Retinal pigment epithelial cell (primary cell): ENCODE results near the gene LCE3C.
"Not testable (repeated sequence)": the region's sequence is repeated elsewhere in the genome, so short reads cannot be mapped to it uniquely, and the experiment has no call there.

ENCODE experiments used
- DNase-seq: peaks from one replicate; pipeline ENCODE4 v3.0.0-alpha.2; 2010; ENCODE audit warnings: low read depth
- H3K4me3 ChIP-seq: 2 replicates; pipeline ENCODE4 v1.5.1; 2011; ENCODE audit warnings: mild to moderate bottlenecking, low read length, control low read depth, moderate library complexity
- TF ChIP-seq, protein P1 (sequence below): conservative IDR thresholded peaks from 2 replicates; pipeline ENCODE4 v1.5.1; 2011; ENCODE audit warnings: low read depth, low read length, control low read depth, inconsistent platforms

The LCE3C gene, protein sequence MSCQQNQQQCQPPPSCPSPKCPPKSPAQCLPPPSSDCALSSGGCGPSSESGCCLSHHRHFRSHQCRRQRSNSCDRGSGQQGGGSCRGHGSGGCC

DNA sequence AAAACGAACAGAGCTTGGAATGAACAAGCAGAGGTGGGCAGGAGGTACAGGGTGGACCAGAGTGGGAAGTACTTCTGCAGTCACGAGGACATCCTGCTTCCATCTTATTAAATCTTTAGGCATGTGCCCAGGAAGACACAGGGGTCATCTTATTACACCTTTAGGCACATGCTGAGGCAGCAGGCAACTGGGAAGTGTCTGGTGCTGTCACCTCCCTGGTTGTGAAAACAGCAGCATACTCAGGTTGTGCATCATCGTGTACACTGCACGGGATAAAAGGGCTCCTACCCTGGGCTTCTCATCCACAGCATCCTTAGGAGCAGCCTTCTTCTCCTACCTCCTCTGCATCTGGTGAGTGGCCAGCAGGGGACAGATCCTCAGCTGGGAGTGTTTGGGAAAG is at the start of gene LCE3C:
TSS of gene LCE3C (plus strand) at position 301 of the 400 bp plus-strand sequence. CDS start 498 bp downstream, outside the sequence.
- H3K4me3 ChIP-seq, result no peak within 1 kb of the TSS
- TF ChIP-seq, protein P1, sequence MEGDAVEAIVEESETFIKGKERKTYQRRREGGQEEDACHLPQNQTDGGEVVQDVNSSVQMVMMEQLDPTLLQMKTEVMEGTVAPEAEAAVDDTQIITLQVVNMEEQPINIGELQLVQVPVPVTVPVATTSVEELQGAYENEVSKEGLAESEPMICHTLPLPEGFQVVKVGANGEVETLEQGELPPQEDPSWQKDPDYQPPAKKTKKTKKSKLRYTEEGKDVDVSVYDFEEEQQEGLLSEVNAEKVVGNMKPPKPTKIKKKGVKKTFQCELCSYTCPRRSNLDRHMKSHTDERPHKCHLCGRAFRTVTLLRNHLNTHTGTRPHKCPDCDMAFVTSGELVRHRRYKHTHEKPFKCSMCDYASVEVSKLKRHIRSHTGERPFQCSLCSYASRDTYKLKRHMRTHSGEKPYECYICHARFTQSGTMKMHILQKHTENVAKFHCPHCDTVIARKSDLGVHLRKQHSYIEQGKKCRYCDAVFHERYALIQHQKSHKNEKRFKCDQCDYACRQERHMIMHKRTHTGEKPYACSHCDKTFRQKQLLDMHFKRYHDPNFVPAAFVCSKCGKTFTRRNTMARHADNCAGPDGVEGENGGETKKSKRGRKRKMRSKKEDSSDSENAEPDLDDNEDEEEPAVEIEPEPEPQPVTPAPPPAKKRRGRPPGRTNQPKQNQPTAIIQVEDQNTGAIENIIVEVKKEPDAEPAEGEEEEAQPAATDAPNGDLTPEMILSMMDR, result no peak
- no peak for DNase-seq

DNA sequence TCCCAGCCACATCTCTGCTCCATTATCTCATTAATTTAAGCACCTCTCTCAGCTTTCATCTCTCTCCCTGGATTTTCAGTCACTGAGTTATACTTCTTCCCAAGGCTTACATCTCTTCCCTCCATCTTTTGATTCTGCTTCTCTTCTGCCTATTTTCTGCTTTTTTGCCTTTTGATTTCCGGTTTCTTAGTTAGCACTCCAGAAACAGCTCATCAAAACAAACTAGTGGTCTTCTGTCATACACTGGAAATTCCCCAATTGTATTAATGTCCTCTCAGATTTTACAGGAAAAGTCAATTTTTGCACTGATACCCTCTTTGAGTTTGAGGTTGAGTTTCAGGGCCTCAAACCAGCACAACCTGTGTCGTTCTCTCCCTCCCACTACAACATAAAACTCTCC is 34.9 kb upstream of the LCE3C start:
- no peak for DNase-seq
- no peak overlapping the region for H3K4me3 ChIP-seq

DNA sequence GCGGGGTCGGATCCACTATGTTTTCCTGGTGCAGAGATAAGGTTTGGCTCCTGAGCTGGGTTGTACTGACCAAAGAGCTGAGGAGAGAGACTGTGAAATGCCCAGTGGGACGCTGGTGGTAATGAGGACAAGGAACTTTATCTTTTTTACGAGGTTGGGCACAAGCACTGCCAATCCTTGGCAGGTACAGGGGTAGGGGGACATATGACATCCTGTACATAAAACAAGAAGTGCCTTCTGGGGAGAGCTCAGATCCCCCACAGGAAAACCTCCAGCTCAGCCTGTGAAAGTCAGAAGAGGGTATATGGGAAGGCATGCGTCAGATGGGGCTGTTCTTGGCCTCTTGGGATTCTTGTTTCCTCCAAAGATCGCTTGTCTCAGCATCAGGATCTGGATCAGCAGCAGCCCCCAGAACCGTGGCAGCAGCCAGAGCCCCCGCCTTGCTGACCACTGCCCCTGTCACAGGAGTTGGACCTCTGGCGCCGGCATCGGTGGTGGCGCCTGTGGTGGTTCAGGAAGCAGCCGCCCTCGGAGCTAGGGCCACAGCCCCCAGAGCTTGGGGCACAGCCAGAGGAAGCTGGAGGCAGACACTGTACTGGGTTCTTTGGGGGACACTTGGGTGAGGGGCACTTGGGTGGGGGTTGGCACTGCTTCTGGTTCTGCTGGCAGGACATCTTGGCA is 34.4 kb upstream of the LCE3C start:
- DNase-seq, result no peak
- TF ChIP-seq, protein P1, result no peak
- no peak overlapping the region for H3K4me3 ChIP-seq

More for the DNA sequence above, 34.9 kb upstream of the LCE3C start:
- TF ChIP-seq, protein P1, result no peak

DNA sequence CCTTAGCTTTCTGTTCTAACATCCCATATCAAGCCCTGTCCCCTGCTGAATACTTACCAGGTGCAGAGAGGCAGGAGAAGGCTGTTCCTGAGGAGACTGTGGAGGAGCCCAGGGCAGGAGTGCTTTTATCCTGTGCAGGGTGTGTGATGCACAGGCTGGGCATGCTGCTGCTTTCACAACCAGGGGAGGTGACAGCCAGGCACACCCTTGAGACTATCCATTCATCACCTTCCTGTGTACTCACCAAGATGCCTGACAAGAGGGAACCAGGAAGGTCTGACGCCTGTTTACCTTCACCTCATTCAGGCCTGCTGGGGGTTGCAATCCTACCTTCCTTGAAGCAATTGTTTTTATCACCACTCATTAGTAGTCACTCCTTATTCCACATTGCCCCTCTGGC is 33.4 kb upstream of the LCE3C start, which contains the start of gene LCE3E:
TSS of gene LCE3E (minus strand) at position 100 of the 400 bp plus-strand sequence. CDS start 572 bp downstream, outside the sequence.
- H3K4me3 ChIP-seq, result no peak within 1 kb of the TSS
- TF ChIP-seq, protein P1, result no peak
- no peak for DNase-seq

DNA sequence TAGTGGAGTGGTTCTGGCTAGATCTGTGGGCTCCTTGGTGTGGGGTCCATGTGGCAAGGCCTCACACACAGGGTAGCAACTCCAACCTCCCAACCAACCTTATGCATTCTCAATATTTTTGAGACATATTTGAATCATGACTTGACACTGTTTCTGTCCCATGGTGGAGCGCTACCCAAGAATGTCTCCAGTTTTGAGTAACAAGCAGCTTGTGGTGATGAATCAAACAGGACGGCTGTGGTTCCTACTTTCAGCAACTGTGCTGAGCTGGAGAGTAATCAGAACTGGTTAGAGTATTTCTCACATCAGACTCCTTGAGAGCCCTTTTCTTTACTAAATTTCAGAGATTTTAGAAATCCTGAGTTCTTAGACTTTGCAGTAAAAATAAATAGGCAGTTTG is 22.9 kb upstream of the LCE3C start:
- H3K4me3 ChIP-seq, result no peak overlapping the region
- DNase-seq, result no peak
- TF ChIP-seq, protein P1, result no peak

DNA sequence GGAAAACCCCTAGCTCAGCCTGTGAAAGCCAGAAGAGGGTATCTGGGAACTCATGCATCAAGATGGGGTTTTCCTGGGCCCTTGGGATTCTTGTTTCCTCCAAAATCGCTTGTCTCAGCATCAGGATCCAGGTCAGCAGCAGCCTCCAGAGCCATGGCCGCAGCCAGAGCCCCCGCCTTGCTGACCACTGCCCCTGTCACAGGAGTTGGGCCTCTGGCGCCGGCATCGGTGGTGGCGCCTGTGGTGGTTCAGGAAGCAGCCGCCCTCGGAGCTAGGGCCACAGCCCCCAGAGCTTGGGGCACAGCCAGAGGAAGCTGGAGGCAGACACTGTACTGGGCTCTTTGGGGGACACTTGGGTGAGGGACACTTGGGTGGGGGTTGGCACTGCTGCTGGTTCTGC is 20.5 kb upstream of the LCE3C start:
- H3K4me3 ChIP-seq, DNase-seq: not testable (repeated sequence)

DNA sequence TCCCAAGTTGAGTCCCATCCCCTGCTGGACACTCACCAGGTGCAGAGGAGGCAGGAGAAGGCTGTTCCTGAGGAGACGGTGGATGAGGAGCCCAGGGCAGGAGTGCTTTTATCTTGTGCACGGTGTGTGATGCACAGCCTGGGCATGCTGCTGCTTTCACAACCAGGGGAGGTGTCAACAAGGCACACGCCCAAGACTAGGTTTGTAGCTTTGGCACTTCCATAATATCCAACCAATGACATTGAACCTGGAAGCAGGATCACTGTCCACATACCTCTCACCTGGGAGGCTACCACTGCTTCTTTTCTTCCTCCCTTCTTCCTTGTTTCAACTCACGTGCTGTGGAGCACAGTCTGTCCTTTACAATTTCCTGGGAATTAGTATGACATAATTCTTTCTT is 19.6 kb upstream of the LCE3C start, which contains the start of gene LCE3D:
TSS of gene LCE3D (minus strand) at position 84 of the 400 bp plus-strand sequence. CDS start 580 bp downstream, outside the sequence.
- TF ChIP-seq, protein P1, result no peak
- DNase-seq, result no peak
- H3K4me3 ChIP-seq, result no peak within 1 kb of the TSS
